CD4-positive, alpha-beta T cell treated with Interleukin-17A for 4 hours (primary cell): ENCODE results near the gene SOHLH1.
"Not testable (repeated sequence)": the region's sequence is repeated elsewhere in the genome, so short reads cannot be mapped to it uniquely, and the experiment has no call there.

Experiments
- DNase-seq: peaks from one replicate; pipeline ENCODE4 v3.0.0-alpha.2; 2020; ENCODE audit warnings: mixed read lengths

SOHLH1 gene

GRCh38 chr9:135676891-135677290 is 22.4 kb downstream of the SOHLH1 start:
- no peak for DNase-seq

GRCh38 chr9:135674977-135675376 is 24.3 kb downstream of the SOHLH1 start:
- no peak for DNase-seq

DNA sequence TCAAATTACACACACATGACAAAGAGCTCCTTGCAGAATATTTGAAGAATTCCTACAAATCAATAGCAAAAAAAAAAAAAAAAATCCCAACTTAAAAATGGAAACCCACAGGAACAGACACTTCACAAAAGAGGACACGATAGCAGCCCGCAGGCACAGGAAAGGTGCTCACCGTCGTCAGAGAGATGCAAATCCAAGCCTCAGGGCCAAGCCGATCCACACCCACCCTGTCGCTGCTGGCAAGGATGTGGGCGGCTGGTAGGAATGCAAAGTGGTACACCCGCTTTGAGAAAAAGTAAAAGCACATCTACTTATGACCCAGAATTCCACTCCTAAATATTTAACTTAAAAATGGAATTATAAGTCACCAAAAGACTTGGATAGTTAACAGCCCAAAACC is 25.3 kb downstream of the SOHLH1 start:
- DNase-seq = no peak

- DNase-seq = not testable (repeated sequence)
These were observed 26.5 kb downstream of the SOHLH1 start for GRCh38 chr9:135672786-135673185.

GRCh38 chr9:135671591-135672041 is 27.7 kb downstream of the SOHLH1 start:
- DNase-seq = no peak

- DNase-seq = no peak
These were observed 28.3 kb downstream of the SOHLH1 start for GRCh38 chr9:135670721-135671590.

- DNase-seq = no peak
These were observed 29.5 kb downstream of the SOHLH1 start for GRCh38 chr9:135669616-135670285.

GRCh38 chr9:135669018-135669417 is 30.3 kb downstream of the SOHLH1 start:
- DNase-seq = not testable (repeated sequence)

DNA sequence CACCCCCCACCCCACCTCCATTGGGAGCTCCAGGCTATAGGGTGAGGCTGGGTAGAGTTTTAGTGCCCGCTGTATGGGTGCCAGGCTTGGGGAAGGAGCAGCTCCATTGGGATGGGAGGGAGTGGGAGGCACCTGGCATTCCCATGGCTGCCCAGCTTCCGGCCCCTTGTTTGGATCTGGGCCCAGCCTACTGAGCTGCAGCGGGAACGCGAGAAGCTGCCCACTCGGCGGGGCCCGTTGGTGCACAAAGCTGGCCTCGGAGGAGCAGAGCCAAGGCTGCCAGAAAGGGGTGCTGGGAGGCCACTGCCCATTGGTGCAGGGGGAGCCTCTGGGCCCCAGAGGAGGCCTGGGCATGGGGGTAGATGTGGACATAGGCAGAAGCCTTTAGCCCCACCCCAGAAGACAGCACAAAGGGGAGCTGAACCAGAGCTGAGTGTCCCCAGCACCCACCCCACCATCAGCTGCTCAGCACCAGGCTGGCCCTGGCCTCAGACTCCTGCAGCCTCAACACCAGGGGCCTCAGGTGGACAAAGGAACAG is 31.7 kb downstream of the SOHLH1 start:
- DNase-seq = no peak

- no peak for DNase-seq
These were observed 32.5 kb downstream of the SOHLH1 start for GRCh38 chr9:135666534-135667462.

DNA sequence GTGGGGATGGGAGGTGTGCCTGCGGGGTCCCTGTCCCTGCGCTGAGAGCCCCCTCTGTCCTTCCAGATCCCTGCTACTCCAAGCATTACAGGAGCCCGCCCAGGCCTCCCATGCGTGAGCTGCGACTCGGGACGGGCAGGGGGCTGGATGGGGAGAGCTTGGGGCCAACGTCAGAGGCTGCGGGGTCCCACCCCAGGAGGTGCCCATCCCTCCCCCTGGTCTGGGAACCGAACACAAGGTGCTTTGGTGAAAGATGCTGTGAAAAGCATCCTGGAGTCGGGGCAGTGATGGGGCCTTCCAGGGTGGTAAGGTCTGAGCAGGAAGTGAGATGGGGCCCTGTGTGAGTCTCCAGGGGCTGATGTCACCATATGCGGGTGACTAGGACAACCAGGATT is 33.5 kb downstream of the SOHLH1 start:
- DNase-seq = no peak

GRCh38 chr9:135664801-135665794 is 34.2 kb downstream of the SOHLH1 start:
- no peak for DNase-seq

DNA sequence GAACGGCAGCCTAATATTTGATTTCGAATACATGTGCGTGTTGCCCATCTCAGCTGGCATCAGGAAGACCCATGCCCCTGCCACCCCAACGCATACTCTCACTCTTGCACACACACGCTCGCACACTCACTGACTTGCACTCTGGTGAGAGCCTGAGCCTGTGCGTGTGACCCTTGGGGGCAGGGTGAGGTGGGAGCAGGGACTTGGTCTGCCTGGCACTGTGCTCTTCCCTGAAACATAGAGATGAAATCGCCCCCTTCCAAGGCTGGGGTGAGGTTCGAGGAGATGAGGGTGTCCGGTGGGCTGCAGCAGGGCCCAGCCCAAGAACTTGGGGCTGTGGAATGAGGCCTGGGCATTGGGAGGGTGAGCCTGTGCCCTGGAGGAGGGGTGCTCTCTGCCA is 35.0 kb downstream of the SOHLH1 start:
- no peak for DNase-seq

GRCh38 chr9:135663857-135664256 is 35.4 kb downstream of the SOHLH1 start:
- no peak for DNase-seq

DNA sequence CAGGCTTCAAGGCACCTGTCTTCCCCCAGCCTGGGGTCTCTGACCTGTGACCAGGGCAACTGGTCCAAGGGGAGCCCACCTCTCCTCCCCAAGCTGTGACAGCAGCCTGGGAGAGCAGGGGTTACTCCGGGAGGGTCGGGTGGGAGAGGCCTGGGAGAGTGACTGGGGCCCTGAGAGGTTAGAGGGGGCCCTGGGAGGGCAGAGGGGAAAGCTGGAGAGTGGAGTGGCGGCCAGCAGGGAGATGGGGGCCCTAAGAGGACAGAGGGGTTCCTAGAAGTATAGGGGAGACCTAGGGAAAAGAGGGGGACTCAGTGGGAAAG is 35.9 kb downstream of the SOHLH1 start:
- no peak for DNase-seq

DNA sequence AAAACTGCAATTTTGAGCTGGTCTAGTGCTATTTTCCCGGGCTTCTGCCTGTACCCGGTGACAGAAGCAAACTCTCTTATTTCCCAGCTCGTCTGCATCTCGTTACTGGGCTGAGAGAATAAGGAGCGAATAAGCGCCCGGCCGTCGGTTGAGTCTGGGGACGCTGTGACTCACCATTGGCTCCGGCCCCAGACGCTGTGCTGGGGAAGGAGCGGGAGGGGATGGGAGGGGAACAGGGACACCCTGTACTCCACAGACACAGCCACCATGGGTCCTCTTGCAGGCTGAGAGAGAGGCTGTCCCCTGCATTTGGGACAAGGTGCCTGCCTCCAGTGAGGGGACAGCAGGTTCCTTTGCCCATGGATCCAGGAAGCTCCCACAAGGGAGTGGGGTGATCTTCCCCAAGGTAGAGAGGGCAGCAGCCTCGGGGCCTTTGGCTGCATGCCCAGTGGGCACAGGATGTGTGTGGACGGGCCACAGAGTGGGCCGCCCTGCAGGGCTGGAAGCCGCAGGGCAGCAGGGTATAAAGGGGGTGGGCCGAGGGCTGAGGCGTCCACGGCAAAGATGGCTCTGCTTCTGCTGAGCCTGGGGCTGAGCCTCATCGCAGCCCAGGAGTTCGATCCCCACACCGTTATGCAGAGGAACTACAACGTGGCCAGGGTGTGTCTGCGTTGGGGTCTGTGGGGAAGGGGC is 36.4 kb downstream of the SOHLH1 start, which contains the start of gene LCN9:
Gene LCN9 (plus strand): TSS at position 552 of the 693 bp plus-strand sequence. CDS start 13 bp downstream, at position 565.
- DNase-seq = no peak

GRCh38 chr9:135661816-135662560 is 37.3 kb downstream of the SOHLH1 start:
- no peak for DNase-seq

DNA sequence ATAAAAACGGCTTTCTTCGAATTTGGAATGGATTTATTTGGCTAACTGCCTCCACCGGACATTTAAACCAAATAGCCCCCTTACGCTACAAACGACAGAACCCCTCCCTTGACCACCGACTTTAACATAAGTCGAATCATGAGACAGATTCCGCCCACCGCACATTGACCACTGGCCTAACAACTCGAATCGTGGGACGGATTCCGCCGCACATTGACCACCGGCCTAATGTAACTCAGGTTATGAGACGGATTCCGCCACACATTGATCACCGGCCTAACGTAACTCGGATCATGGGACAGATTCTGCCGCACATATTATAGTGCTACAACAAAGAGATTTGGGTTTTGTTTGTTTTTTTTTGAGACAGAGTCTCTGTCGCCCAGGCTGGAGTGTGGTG is 38.9 kb downstream of the SOHLH1 start:
- DNase-seq = no peak

DNA sequence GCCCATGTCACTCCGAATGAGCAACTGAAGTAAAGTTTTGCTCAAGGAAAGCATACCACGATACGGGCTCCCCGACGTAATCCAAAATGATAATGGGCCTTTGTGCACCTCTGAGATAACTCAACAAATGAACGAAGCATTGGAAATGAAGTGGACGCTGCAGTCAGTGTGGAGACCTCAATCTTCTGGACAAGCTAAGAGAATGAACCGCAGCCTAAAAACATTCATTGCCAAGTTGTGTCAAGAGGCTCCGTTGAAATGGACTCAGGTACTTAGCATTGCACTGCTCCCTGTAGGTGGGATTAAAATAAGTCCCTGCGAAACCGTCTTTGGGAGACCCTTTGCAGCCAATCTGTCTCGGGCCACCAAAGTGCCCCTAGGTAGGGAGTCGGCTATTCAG is 40.0 kb downstream of the SOHLH1 start:
- no peak for DNase-seq

GRCh38 chr9:135657416-135657815 is 41.9 kb downstream of the SOHLH1 start:
- DNase-seq = no peak
